ENCODE results near the gene BICRA.
"Not testable (repeated sequence)": the region's sequence is repeated elsewhere in the genome, so short reads cannot be mapped to it uniquely, and the experiment has no call there.

The BICRA gene

DNA sequence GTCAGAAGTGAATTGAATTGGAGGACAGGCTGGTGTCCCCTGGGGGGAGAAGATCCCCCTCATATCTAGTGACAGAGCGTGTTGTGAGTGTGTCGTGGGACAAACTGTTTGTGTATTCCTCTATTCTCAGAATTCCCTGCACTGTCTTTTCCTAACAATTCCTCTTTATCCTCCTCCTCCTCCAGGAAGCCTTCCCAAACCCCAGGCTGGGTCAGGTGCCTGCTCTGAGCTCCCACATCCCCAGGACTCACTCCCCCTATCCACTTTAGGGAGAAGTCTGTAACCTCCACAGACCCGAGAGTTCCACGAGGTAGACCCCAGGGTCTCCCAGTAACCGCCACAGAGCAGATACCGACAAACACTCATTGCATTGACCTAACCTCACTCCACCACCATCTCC, 15.1 kb upstream of the BICRA start:
- DNase-seq (ENCODE audit: low read depth), result no peak
- H3K4me3 ChIP-seq (replicated peaks; ENCODE audit: low read depth, low read length), result no peak overlapping the region
- TF ChIP-seq, protein P1, sequence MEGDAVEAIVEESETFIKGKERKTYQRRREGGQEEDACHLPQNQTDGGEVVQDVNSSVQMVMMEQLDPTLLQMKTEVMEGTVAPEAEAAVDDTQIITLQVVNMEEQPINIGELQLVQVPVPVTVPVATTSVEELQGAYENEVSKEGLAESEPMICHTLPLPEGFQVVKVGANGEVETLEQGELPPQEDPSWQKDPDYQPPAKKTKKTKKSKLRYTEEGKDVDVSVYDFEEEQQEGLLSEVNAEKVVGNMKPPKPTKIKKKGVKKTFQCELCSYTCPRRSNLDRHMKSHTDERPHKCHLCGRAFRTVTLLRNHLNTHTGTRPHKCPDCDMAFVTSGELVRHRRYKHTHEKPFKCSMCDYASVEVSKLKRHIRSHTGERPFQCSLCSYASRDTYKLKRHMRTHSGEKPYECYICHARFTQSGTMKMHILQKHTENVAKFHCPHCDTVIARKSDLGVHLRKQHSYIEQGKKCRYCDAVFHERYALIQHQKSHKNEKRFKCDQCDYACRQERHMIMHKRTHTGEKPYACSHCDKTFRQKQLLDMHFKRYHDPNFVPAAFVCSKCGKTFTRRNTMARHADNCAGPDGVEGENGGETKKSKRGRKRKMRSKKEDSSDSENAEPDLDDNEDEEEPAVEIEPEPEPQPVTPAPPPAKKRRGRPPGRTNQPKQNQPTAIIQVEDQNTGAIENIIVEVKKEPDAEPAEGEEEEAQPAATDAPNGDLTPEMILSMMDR (IDR thresholded peaks at IDR 0.05; ENCODE audit: low read length, missing control alignments), result no peak

DNA sequence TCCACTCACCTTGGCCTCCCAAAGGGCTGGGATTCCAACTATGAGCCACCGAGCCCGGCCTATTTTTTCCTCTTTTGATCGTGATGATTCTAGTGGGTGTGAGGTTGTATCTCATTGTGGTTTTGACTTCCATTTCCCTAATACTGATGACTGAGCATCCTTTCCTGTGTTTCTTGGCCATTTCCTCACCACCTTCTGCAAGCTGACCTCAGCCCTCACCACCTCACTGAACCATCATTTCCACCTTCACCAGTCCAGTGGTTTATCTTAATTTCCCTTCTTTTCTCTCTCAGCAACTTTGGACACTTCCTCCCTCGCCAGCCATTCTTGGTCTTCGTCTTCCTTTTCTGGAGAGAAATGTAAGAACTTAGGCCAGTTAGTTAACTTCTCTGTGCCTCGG, 13.0 kb upstream of the BICRA start:
- DNase-seq (ENCODE audit: low read depth), result no peak
- TF ChIP-seq, protein P1 (IDR thresholded peaks at IDR 0.05; ENCODE audit: low read length, missing control alignments), result no peak
- no peak overlapping the region for H3K4me3 ChIP-seq (replicated peaks; ENCODE audit: low read depth, low read length)

GRCh38 chr19:47598407-47599349, 10.3 kb upstream of the BICRA start:
- TF ChIP-seq, protein P1 (IDR thresholded peaks at IDR 0.05; ENCODE audit: low read length, missing control alignments), result no peak
- DNase-seq (ENCODE audit: low read depth), result peak; percentile 95
- H3K4me3 ChIP-seq (replicated peaks; ENCODE audit: low read depth, low read length), result peak overlapping the region; percentile 52

DNA sequence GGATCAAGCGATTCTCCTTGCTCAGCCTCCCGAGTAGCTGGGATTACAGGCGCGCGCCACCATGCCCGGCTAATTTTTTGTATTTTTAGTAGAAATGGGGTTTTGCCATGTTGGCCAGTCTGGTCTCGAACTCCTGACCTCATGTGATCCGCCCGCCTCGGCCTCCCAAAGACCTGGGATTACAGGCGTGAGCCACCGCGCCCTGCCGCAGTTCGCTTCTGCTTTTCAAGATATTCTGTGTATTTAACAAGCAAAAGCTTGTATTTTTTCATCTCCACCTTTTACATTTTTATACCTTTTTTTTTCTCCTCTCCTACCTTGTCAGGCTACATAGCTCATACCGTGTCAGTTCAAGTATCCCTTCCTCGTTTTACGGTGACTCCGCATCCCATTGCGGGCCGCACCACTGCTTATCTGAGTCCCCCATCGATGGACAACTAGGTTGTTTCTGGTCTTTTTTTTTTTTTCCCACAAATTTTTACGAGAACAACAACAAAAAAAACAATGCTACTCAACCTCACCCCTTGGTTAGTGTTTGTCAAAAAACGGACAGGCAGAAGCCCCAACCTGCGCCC, 9.2 kb upstream of the BICRA start:
- H3K4me3 ChIP-seq (replicated peaks; ENCODE audit: low read depth, low read length), result peak overlapping the region; percentile 52
- DNase-seq (ENCODE audit: low read depth), result not testable (repeated sequence)

DNA sequence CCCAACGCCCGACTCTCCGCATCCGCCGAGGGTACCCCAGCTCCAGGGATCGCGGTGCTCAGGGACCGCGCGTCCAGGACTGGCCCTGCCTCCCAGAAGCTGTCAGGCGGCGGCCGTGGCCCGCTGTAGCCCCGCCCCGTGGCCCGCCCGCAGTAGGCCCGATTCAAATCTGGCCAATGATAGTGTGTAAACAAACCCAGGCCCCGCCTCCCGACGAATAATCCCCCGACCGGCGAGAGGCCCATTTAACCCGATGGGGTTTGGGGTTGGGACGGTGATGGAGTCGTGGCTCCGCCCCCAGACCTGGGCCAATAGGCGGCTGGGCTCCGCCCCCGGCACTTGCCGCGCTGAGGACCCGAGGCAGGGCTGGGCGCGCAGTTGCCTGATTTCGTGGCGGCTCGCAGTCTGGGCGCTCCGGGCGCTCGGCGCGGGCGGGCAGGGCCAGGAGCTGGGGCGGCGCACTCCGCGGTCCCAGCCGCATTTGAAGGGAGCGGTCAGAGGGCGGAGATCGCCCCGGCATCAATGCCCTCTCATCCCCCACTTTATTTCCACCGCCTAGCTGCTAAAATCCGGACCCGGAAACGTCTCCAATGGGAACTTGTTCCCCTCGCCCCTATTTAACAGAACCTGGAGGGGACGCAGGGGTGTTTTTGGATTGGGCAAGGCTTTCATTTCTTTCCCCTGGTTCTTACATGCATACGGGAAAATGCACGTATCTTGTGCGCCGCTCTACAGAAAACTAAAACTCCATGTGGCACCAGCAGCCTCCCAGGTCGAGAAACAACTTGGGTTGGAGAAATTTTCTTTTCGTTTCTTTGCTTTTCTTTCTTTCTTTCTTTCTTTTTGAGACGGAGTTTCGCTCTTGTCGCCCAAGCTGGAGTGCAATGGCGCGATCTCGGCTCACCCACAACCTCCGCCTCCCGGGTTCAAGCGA, 8.4 kb upstream of the BICRA start:
- TF ChIP-seq, protein P1 (IDR thresholded peaks at IDR 0.05; ENCODE audit: low read length, missing control alignments), result no peak

DNA sequence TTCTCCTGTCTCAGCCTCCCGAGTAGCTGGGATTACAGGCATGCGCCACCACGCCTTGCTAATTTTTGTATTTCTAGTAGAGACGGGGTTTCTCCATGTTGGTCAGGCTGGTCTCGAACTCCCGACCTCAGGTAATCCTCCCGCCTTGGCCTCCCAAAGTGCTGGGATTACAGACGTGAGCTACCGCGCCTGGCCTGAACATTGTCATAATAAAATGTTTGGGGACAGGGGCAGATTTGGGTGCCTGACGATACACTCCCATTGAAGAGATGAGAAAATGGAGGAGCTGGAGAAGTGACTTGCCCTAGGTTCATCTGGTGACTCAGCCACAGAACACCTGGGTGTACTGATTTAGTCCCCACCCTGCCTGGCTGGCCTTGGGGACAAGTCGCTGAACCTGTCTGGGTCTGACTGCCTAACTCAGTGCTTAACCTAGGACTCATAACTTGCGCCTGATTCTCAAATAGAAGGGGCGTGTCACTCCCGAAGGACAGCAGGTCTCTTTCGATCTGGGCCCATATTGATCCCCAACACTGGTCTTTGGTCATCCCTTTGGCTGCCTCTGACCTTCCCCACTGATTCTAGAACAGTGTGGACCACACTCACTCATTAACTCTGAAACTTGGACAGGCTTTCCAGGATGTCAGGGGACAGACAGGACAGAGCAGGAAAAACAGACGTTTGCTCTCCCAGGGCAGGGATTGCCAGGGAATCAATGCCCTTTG, 7.6 kb upstream of the BICRA start:
- DNase-seq (ENCODE audit: low read depth), result no peak
- H3K4me3 ChIP-seq (replicated peaks; ENCODE audit: low read depth, low read length), result peak overlapping the region; percentile 57
- TF ChIP-seq, protein P1 (IDR thresholded peaks at IDR 0.05; ENCODE audit: low read length, missing control alignments), result no peak

More for the DNA sequence above, 8.4 kb upstream of the BICRA start:
- peak overlapping the region; percentile 57 for H3K4me3 ChIP-seq (replicated peaks; ENCODE audit: low read depth, low read length)
- DNase-seq (ENCODE audit: low read depth), result peak; percentile 99
